Panc1 (cell line): ENCODE measurements around the gene APRT.

Experiments used
- SIN3A ChIP-seq: IDR thresholded peaks from 2 replicates; pipeline ENCODE4 v1.6.1; 2012; ENCODE audit warnings: low read depth, mild to moderate bottlenecking, low read length, moderate library complexity, borderline replicate concordance; ENCODE audit not compliant: insufficient read depth
- TF ChIP-seq, protein P1 (sequence below): fragments of 450-650 bp; IDR thresholded peaks from 2 replicates; pipeline ENCODE4 v1.5.1; 2017; ENCODE audit warnings: mild to moderate bottlenecking

GRCh38 chr16:88842308-88842756 is 30.6 kb upstream of the APRT start:
- TF ChIP-seq, protein P1, sequence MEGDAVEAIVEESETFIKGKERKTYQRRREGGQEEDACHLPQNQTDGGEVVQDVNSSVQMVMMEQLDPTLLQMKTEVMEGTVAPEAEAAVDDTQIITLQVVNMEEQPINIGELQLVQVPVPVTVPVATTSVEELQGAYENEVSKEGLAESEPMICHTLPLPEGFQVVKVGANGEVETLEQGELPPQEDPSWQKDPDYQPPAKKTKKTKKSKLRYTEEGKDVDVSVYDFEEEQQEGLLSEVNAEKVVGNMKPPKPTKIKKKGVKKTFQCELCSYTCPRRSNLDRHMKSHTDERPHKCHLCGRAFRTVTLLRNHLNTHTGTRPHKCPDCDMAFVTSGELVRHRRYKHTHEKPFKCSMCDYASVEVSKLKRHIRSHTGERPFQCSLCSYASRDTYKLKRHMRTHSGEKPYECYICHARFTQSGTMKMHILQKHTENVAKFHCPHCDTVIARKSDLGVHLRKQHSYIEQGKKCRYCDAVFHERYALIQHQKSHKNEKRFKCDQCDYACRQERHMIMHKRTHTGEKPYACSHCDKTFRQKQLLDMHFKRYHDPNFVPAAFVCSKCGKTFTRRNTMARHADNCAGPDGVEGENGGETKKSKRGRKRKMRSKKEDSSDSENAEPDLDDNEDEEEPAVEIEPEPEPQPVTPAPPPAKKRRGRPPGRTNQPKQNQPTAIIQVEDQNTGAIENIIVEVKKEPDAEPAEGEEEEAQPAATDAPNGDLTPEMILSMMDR, result no peak
- TF ChIP-seq SIN3A, result no peak
